Activated T-cell treated with anti-CD3 and anti-CD28 coated beads, Interleukin-2, amount 50 U/mL, for 24 hours (primary cell): ENCODE measurements around the gene C4A.
A peak's percentile ranks its signal among the peaks of the same experiment; 100 is the strongest.
"Not testable (repeated sequence)": the region's sequence is repeated elsewhere in the genome, so short reads cannot be mapped to it uniquely, and the experiment has no call there.

Experiments
- DNase-seq: peaks from one replicate; pipeline ENCODE4 v3.0.0-alpha.2; 2020
- H3K27ac Mint-ChIP-seq: 2 replicates; pipeline ENCODE4 v1.8.0; 2020; ENCODE audit warnings: mild to moderate bottlenecking, mixed read lengths
- H3K27me3 Mint-ChIP-seq: 2 replicates; pipeline ENCODE4 v1.8.0; 2020; ENCODE audit warnings: mixed read lengths
- H3K36me3 Mint-ChIP-seq: 2 replicates; pipeline ENCODE4 v1.8.0; 2020; ENCODE audit warnings: low read depth, mixed read lengths
- H3K4me1 Mint-ChIP-seq: 2 replicates; pipeline ENCODE4 v1.8.0; 2020; ENCODE audit warnings: low read depth, mixed read lengths
- H3K4me3 Mint-ChIP-seq: 2 replicates; pipeline ENCODE4 v1.8.0; 2020; ENCODE audit warnings: mild to moderate bottlenecking, moderate library complexity, mixed read lengths
- H3K9me3 Mint-ChIP-seq: 2 replicates; pipeline ENCODE4 v1.8.0; 2020; ENCODE audit warnings: mixed read lengths

Gene C4A

DNA sequence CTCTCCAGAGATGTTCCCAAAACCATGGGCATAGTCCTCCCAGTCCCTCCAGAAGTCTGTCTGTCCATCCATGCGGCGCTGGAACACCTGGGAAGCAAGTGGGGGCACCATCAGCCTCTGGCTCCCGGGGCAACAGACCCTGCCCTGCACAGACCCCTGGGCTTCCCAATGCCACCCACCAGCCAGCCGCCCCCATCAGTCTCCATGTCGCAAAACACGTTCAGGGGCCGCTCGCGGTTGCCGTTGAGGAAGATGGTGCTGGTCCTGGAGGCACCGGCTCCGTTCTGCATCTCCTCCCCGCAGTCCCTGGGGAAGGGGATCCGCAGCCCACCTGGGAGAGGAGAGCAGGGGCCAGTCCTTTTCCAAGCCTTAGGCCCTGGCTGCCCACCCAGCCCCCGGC is 60.4 kb downstream of the C4A start:
- H3K27me3 Mint-ChIP-seq, H3K36me3 Mint-ChIP-seq, DNase-seq, H3K4me3 Mint-ChIP-seq, H3K4me1 Mint-ChIP-seq, H3K9me3 Mint-ChIP-seq, H3K27ac Mint-ChIP-seq: not testable (repeated sequence)

GRCh38 chr6:32043589-32044380 is 61.9 kb downstream of the C4A start:
- H3K4me3 Mint-ChIP-seq, DNase-seq, H3K36me3 Mint-ChIP-seq, H3K4me1 Mint-ChIP-seq, H3K27ac Mint-ChIP-seq, H3K9me3 Mint-ChIP-seq, H3K27me3 Mint-ChIP-seq: not testable (repeated sequence)

DNA sequence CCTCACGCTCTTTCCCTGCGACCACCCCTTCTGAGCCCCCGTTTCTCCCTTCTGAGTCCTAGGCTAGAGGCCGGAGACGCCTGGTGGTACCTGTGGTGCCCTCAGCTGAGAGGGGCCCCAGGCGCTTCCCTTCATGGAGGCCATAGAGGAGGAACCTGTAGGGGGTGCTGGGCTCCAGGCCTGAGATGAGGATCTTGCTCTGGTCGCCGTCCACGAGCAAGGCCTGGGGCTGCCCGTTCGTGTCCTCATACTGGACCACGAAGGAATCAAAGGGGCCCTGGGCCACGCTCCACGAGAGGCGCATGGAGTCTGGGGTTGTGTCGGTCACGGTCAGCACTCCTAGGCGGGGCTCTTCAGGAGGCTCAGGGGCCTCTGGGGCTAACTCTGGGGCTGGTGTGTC is 63.1 kb downstream of the C4A start:
- not testable (repeated sequence) for DNase-seq, H3K27ac Mint-ChIP-seq, H3K9me3 Mint-ChIP-seq, H3K27me3 Mint-ChIP-seq, H3K4me3 Mint-ChIP-seq, H3K36me3 Mint-ChIP-seq, H3K4me1 Mint-ChIP-seq

- no peak overlapping the region for H3K4me3 Mint-ChIP-seq
- H3K9me3 Mint-ChIP-seq: no peaks in the 10 kb centered on the region
- no peak overlapping the region for H3K27ac Mint-ChIP-seq
- no peaks in the 10 kb centered on the region for H3K36me3 Mint-ChIP-seq
- no peak for DNase-seq
- no peaks in the 10 kb centered on the region for H3K27me3 Mint-ChIP-seq
- peaks cover 6% of the 10 kb centered on the region for H3K4me1 Mint-ChIP-seq
These were observed 64.1 kb downstream of the C4A start for GRCh38 chr6:32045811-32046449.

DNA sequence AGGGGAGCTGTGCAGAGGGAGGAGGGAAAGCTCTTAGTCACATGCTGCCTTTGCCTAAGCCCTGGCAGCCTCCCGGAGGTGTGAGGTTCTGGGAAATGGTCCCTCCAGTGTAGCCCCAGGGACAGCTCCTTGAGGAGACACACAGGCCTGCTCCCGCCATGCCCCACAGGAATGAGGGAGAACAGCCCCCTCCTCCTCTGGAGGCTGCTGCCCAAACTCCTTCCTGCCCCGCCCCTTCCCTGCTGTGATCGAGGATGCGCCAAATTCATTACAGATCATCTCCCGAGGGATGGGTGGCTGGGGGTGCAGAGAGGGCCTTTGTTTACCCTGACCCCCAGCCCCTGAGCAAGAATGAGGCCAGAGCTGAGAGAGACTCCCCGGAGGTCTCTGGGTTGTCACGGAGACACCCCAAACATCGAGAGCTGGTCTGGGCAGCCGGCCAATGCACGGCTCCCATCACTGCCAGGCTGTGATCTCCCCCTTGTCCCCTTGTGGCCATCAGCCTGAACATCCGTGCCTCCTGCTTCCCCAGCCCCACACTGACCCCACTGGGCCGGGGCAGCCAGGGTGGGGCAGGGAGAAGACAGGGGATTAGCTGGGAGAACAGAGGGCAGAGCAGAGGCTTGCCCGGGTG is 64.7 kb downstream of the C4A start:
- no peaks in the 10 kb centered on the region for H3K36me3 Mint-ChIP-seq
- DNase-seq: no peak
- no peak overlapping the region for H3K27ac Mint-ChIP-seq
- H3K9me3 Mint-ChIP-seq: no peaks in the 10 kb centered on the region
- H3K4me1 Mint-ChIP-seq: peaks cover 6% of the 10 kb centered on the region
- no peak overlapping the region for H3K4me3 Mint-ChIP-seq
- no peaks in the 10 kb centered on the region for H3K27me3 Mint-ChIP-seq

DNA sequence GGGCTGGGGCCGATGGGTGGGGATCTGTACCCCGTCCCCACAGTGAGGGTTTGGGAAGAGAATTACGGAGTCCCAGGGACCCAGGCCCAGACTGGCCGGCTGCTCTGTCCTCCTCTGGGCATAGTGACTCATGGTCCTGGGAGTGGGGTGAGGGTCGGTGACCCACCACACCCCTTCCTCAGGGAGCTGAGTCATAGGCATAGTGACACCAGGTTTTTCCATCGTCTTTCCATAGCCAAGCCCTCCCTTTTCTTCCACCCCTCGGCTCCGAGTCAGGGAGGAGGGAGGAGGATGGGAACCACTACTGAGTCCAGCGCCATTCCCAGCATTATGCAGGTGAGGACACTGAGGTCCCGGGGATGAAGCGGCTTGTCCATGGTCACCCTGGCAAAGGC is 65.2 kb downstream of the C4A start:
- Mint-ChIP-seq H3K27me3 (no peaks in the 10 kb centered on the region), H3K4me1 (peaks cover 6% of the 10 kb centered on the region), H3K36me3 (no peaks in the 10 kb centered on the region), H3K9me3 (no peaks in the 10 kb centered on the region), H3K4me3 (no peak overlapping the region), H3K27ac (no peak overlapping the region)
- DNase-seq: no peak

GRCh38 chr6:32047539-32047854 is 65.6 kb downstream of the C4A start:
- Mint-ChIP-seq H3K27ac (no peak overlapping the region), H3K36me3 (no peaks in the 10 kb centered on the region), H3K9me3 (no peaks in the 10 kb centered on the region), H3K4me3 (no peak overlapping the region), H3K27me3 (no peaks in the 10 kb centered on the region), H3K4me1 (peaks cover 6% of the 10 kb centered on the region)
- no peak for DNase-seq

DNA sequence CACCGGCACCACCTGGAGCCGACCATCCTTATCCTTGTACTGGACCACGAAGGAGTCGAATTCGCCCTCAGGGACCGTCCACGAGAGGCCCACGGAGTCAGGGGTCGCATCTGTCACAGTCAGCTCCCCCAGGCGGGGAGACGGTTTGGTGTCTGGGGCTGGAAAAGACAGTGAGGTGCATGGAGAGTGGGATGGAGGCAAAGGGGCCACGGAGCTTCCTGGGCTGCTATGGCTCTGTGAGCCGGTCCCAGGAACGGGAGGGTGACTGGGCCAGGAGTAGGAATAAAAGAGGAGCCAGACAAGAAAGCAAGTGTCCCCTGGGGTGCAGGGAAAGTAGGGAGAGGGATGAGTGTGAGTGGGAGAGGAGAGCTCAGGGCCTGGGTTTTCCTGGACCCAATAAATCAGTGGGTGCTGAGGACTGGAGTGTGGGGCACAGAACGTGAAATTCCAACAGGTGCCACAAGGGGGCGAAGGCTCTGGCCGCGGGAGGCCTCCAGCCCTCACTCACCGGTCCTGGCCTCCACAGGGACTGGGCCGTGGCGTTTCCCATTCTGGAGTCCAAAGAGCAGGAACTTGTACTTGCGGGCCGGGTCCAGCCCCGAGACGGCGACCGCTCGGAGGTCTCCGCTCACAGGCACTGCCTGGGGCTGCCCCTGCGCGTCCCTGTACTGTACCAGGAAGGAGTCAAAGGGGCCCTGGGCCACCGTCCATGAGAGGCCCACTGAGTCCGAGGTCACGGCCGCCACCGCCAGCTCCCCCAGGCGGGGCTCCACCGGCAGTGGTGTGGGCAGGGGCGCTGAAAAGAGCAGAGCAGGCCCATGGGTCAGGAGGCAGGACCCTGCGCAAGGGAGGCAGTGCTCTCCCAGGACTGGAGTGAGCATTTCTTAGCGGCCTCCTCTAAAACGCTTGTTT is 66.3 kb downstream of the C4A start:
- no peak overlapping the region for H3K4me3 Mint-ChIP-seq

GRCh38 chr6:32049149-32049548 is 67.3 kb downstream of the C4A start:
- DNase-seq, H3K9me3 Mint-ChIP-seq, H3K4me1 Mint-ChIP-seq, H3K27ac Mint-ChIP-seq, H3K36me3 Mint-ChIP-seq, H3K4me3 Mint-ChIP-seq, H3K27me3 Mint-ChIP-seq: not testable (repeated sequence)

More for the DNA sequence above, 66.3 kb downstream of the C4A start:
- Mint-ChIP-seq H3K27ac (no peak overlapping the region), H3K9me3 (no peaks in the 10 kb centered on the region), H3K27me3 (no peaks in the 10 kb centered on the region), H3K36me3 (no peaks in the 10 kb centered on the region), H3K4me1 (peaks cover 6% of the 10 kb centered on the region)
- peak; percentile 83 for DNase-seq

DNA sequence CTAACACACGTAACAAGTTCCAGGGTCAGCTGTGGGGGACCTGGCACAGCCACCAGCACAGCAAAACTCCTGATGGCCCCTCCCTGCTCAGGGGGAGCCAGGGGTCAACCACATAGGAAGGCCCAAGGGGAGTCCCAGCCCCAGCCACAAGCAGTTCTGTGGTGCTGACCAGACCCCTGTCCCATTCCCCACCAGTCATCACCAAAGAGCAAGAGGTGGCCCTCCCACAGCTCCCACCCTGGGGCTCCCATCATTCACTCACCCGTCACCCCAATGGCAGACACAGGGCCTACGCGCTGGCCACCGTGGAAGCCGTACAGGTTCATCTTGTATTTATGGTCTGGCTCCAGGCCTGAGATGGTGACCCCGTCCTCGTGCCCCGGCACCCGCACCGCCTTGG is 67.9 kb downstream of the C4A start:
- DNase-seq, H3K27me3 Mint-ChIP-seq, H3K9me3 Mint-ChIP-seq, H3K4me1 Mint-ChIP-seq, H3K27ac Mint-ChIP-seq, H3K4me3 Mint-ChIP-seq, H3K36me3 Mint-ChIP-seq: not testable (repeated sequence)

DNA sequence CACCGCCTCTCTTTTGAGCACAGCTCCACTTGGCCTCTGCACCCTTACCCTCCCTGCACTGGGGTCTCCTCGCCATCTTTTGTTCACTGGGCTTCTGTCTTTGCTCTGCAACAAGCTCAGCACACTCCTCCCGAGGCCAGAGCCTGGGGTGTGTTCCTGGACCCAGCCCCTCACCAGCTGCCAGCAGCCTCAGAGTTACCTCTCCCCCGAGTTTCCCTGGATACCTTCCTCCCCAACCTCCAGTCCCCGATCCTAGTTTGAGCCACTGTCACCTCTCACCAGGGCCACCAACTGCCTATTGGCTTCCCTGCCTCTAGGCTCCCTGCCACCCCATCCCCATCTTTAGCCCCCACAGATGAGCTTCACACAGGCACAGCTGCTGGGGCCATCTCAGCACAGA is 68.7 kb downstream of the C4A start:
- Mint-ChIP-seq H3K27ac (no peak overlapping the region), H3K36me3 (no peaks in the 10 kb centered on the region), H3K27me3 (no peaks in the 10 kb centered on the region), H3K9me3 (no peaks in the 10 kb centered on the region), H3K4me1 (peaks cover 6% of the 10 kb centered on the region), H3K4me3 (no peak overlapping the region)
- DNase-seq: no peak
